ENCODE measurements around the gene ADGRG3.

GRCh38 chr16:57694231-57694724 is 26.2 kb downstream of the ADGRG3 start:
- TF ChIP-seq CTCF (IDR thresholded peaks at IDR 0.05): no peak
- no peak for TF ChIP-seq ZFX (IDR thresholded peaks at IDR 0.05; ENCODE audit: borderline replicate concordance)
